Measurements from ENCODE around the gene SLC2A9.

SLC2A9 gene

DNA sequence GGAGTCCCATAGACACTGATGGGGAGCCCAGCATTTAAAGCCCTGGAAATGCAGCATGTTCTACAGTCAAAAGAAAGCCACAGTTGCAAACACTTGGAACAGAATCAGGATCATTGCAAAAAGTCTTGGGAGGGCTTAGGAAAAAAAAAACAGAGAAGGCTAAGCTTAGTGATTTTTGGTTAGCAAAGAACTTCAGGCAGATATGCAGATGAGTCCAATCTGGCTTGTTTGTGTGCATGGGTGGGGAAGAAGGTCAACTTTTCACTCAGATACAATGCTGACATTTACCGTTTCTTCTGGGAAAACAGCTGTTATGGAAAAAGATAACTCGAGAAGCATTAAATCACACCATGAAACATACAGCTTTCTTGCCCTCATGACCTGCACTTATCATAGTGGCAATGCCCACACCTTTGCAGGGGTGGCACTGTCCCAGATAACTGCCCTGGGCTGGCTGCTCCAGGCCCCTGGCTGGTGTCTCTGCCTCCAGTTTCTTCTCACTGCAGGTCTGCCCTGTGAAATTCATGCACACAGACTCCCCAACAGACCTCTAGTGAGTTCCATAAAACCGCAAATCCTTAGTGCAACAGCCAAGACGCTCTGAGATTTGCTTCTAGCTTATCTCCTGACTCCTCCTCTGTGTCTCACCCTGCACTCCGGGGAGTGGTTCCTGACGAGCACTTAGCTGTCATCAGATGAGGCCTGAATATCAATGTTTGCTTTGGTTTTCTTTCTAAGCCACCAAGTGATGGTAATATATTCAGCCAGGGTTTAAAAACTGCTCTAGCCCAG is 140.7 kb downstream of the SLC2A9 start:
- no peak for DNase-seq

DNA sequence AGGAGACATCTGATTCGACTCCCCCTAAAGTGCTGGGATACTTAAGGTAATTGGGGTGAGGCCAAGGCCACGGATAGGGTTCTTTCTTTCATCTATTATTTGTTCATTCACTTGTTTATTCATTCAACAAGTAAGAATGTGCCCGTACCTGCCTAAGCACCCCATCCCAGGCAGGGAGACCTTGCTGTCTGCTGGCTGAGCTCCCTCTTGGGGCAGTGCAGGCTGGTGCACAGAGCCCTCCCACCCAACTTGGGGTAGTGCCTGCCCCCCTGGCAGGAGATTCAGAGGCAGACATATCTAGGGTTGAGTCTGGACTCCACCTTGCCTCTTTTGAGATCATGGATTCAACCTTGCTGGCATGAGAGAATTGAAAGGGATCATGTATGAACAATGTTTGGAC is 144.2 kb downstream of the SLC2A9 start:
- DNase-seq = no peak

DNA sequence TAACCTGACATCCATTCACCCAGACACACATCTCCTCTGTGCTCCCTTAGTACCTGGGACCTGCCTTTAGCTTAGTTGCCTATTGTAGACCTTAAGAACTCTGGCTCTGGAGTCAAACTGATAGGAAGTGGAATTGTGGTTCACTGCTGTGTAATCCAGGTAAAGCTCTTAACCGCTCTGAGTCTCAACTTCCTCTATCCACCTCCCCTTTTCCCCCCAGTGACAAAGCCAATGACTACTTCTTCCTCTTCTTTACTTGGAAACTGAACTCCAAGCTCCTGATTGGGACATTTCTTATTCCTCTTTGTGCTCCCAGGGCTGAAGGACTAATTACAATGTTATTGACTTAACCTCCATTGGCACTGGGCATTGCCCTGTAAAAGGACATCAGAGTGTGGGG is 145.8 kb downstream of the SLC2A9 start:
- no peak for DNase-seq

DNA sequence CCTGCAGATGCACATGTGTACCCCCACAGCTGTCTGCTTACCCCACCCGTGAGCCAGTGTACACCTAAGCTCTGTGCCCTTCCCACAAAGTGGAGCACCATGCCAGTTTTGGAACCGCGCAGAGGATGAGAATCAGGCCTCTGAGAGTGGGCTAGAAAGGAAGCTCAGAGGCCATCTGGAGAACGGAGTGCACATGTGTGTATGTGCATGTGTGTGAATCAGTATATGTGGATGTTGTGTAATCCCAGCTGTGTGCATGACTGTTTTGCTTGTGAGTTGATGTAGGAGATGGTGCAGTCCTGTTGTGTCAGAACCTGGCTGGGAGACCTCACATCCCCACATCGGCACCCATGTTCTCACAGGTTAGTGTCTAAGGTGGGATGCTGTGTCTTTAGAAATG is 146.9 kb downstream of the SLC2A9 start:
- no peak for DNase-seq

DNA sequence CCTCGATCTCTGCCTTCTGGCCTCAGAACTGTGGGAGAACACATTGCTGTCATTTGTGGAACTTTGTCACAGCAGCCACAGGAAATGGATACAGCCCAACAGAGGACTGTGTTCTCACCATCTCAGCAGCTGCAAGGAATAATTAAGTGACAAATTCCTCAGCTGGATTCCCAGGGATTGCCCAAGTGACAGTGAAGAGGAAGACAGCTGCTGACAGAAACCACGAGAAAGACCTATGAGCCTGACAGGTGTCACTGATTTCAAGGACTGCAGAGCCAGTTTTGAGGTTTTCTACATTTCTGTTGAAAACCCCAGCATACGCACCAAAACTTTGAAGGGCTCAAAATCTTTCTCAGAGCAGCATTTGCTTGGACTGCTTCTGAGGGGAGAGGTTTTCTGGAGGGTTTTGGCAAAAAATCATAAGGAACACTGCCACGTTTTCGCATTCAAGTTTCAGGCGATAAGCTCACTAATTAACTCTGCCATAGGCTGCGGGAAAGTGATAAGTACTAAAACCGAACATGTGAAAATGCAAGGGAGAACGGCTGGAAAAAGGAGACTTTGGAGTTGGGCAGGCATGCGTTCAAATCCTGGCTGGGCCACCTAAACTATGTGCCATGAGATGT is 151.0 kb downstream of the SLC2A9 start:
- DNase-seq = no peak

DNA sequence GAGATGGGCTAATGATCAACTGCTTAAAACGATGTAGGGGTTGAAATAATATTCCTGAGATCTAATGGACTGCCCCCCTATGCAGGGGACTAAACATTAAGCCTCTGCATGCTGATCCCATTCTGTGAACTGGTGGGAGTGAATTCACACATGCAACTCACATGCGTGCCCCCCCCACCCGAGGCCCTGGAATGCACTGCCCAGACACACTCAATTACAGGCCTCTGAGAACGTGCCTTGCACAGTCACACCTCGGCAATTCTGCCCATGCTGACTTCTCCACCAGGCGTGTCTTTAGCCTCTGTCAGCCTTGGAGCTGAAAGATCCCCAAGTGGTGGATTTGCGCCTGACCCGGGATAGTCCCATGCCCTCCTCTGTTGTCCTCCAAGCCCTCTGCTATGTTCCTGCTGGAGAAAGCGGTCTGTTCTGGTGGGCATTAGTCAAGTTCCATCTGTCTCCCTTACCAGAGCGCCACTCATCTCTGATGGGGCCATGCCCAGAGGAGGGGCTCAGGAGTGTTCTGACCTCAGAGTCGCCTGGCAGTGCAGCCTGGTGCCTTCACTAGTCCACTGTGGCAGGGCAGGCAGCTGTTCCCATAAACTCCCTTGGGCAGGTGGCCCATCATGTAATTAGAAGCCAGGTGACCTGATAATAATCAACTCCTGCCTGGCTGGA is 153.4 kb downstream of the SLC2A9 start:
- no peak for DNase-seq

DNA sequence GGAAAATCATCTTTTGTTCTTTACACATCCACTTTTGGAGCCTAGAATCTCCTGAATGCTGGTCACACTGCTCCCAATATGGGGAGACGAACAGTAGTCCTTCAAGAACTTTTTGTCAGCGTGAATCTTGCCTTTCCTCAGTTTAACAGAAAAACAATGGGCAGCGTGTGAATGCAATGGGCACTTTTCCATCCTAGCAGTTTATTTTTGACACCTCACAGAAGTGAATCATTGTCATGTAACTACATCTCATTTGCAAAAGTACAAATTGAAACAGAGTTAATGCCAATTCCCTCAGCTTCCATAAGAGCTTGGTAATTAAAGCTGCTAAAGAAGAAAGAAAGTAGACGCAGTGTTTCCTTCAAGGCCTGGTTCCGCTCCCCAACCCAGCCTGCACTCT is 154.4 kb downstream of the SLC2A9 start:
- no peak for DNase-seq

DNA sequence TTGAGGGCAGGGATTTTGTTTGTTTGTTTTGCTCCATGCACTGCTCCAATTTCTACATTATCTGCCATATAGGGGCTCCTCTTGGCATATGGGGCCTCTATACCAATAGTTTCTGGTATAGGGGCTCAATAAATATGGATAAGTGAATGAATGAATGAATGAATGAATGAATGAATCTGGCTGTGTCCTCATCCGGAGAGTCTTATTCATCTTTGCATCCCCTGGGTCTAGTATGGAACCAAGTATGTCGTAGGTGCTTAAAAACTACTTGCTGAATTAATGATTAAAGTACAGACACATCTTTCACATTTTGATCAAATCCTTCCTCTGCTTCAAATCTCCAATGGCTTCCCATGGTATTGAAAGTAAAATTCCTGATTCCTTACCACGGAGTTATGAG is 159.7 kb downstream of the SLC2A9 start:
- DNase-seq = no peak

DNA sequence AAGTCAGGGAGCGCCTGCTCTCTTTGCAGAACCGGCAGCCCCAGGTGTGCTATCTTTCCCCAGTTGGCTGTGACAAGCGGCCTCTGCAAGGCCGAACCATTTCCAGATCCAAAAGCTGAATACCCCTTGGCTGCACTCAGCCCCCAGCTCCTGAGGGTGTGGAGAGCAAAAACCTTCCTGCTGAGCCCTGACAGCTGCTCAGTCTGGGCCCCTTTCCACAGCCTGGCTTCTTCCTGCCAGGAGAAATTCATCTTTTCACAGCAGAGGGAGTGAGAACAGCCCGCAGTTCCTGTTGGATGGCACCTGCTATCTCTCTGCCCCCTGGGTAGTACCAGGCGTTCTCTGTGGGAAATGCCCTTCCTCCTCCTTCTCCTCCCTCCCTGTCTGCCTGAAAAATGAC is 161.5 kb downstream of the SLC2A9 start:
- no peak for DNase-seq

DNA sequence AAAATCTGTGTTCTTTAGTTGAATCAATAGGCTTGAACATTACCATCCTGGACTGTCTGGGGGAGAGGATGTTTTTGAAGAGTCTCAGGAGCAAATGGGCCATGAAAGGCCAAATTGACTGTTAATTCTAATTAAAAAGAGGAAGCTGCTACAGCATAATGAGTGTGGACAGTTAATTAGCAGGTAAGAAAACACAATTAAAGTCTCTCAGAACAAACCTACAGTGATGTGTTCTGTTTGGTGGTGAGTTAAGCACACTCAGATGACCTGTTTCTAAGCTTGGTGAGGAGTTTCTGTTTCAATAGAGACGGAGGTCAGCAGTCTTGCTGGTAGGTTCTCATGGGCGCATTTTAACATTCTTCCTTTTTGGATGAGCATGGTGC is 171.8 kb downstream of the SLC2A9 start:
- DNase-seq = no peak

DNA sequence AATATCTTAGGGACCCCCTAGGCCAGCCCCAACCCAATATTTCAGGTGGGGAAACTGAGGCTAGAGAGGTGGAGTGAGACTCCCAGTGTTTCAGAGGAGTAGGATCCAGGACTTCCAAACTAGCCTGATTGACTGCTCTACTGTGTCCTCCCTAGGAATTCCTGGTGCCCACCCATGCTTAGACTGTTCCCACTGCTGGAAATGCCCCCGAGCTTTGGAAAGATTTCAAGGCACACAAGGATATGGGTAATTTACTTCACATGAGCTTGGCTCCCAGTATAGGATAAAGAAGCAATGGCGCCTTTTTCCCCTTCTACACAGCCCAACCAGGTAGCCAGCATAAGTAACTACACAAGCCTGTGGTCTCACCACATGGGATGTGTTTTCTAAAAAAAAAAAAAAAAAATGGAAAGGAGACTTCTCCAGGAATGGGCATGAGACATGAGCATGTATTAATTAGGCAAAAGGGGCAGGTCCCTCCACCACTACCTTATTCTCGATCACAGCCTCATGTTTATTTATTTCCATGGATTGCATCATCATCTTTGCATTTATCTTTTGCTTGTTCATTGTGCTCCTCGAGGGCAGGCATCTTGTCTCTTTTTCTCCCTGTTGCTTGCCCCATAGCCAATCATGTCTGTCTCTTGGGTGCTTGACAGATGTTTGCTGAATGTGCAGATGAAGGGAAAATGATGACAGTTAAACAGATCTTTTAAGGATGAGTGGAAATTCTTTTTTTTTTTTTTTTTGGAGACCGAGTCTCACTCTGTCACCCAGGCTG is 173.1 kb downstream of the SLC2A9 start:
- DNase-seq = no peak

DNA sequence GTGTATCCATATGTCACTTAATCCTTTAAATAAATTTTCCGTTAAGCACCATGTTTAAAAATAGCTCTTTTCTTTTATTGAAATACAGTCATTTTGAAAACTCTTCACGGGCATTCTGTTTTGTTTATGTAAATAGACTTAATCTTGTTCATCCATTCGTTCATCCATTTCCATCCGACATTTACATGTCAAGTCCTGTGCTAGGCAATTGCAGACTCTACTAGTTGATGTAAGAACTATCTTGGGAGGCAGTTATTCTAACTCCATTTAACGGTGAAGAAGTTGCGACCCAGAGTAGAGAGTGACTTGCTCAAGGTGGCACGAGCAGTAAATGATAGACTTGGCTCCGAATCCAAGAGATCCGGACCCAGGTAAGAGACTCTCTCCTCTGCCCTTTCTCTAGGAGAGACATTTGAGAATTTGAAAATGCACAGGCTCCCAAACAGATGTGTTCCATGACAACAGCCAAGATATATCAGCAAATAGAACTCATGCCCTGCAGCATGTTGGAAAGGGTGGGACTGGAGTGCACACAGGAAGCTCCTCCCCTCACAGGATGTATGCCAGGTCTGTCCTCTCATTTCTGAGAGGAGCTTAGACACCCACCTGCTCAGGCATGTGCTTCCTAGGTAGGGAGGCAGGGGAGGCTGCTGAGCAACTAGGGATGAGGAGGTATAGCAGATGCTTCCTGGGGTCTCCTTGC is 175.4 kb downstream of the SLC2A9 start:
- DNase-seq = no peak

DNA sequence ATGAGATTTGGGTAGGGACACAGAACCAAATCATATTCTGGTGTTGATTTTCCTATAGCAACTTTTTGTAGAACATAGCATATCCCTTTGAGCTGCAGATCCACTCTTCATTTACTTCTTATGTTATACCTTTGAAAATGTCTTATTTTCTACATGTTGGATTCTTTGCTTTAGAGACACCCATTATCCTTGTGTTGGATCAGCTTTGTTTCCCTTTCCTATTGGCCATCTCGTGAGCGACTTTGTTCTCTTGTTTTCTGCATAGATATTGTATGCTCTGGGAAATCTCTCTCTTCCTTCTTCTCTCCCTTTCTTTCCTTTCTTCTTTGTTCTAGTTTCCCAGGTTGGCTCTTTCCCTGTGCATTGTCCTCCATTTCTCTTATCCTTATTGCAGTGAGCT is 180.2 kb downstream of the SLC2A9 start:
- no peak for DNase-seq

DNA sequence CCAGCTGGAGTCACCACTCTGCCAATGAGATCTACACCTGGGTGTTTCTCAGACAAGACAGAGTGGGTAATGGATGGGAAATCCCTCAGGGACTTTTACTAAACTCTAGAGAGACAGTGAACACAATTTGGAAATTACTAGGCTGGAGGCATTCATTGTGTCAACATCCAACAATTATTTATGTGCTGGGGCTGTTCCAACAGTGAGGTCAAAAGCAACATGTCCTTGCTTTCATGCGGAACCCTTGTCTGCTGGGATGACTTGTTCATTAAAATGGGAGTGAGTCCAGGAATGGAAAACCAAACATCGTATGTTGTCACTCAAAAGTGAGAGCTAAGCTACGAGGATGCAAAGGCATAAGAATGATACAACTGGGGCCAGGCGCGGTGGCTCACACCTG is 185.9 kb downstream of the SLC2A9 start:
- no peak for DNase-seq

DNA sequence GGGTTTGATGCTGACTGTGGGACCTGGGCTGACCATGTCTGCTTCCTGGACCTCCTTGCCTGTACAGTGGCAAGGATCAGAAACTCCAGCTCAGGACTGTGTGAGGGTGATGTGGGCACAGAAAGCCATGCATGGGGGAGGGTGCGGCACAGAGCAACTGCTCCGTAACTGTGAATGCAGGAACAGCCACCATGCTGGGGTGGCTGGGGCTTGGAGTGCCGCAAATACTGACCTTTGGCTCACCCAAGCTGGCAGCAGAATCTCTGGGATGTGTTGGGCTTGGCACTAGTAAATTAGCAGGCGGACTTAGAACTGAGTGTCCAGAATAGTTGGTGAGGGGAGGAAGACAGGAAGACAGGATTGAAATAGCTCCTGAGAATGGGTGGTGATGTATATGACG is 187.9 kb downstream of the SLC2A9 start:
- DNase-seq = no peak

DNA sequence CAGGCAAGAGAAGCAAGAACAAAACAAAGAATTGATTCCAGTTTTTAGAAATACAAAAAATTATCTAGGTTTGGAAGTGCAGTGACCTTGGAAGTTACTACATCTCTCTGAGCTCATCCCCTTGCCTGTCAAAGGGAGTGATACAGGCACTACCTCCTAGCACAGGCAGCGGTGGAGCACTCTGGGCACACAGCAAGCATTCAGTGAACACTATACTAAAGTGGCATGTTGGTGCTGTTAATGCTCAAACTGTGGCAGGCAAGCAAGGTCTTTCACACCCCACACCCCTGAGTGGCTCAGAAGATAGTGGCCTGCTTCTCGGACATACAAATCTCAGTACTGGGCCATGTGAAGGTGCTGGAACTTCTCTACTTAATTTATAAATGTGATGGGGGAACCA is 188.7 kb downstream of the SLC2A9 start:
- DNase-seq = no peak

DNA sequence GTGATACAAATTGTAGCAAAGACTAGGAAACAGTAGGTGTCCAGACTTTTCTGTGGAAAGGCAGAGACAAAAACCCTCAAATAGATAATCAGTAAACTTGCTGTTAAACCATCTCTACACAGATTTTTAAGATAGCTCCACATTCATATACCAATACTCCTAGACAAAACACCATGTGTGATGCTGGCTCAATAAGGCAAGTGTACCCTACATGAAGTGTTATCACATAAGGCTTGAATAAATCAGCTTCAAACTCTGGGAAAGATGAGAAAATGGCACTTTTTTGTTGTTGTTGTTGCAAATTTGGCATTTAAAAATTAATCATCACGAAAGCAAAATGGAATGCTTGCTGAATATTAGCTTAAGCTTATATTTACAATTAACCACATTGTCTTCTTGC is 194.7 kb downstream of the SLC2A9 start:
- no peak for DNase-seq

DNA sequence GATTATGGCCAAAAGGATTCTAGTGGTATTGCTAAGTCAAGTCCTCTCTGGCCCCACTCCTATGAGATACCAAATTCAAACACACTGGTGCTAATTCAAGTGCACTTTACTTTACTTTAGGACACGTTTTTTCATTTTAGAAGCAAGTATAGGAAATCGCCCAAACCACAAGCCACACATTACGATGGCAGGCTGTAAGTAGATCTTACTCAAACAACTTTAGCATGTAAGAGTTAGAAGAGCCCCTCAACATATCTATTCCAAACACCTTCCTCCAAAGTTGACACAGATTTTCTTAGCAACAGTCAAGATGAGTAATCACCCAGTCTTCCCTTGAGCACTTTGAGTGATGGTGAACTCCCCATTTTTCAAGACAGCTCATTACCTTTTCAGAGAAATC is 196.2 kb downstream of the SLC2A9 start:
- no peak for DNase-seq

DNA sequence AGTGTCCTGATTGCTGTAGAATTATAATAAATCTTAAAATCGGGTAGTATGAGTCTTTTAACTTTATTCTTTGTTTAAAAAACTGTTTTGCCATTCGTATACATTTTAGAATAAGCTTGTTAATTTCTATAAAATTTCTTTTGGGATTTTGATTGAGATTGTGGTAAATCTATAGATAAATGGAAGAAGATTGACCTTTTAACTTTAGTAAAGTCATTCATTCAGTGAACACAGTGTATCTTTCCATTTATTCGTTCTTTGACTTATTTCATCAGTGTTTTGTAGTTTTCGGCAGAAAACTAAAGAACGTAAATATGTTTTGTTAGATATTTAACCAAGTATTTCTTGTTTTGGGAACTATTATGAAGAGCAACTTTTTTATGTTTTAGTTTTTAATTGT is 201.0 kb downstream of the SLC2A9 start:
- no peak for DNase-seq

DNA sequence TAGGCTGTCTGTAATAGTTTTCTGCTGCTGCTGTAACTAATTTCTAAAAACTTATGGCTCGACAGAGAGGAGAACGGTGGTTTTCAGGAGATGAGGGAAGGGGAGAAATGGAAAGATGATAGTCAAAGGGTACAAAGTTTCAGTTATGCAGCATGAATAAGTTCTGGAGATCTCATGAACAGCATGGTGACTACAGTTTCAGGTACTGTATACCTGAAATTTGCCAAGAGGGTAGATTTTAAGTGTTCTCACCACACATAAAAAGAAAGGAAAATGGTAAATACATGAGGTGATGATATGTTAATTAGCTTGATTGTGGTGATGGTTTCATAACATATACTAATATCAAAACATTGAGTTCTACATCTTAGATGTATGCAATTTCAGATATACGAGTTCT is 205.0 kb downstream of the SLC2A9 start:
- no peak for DNase-seq

DNA sequence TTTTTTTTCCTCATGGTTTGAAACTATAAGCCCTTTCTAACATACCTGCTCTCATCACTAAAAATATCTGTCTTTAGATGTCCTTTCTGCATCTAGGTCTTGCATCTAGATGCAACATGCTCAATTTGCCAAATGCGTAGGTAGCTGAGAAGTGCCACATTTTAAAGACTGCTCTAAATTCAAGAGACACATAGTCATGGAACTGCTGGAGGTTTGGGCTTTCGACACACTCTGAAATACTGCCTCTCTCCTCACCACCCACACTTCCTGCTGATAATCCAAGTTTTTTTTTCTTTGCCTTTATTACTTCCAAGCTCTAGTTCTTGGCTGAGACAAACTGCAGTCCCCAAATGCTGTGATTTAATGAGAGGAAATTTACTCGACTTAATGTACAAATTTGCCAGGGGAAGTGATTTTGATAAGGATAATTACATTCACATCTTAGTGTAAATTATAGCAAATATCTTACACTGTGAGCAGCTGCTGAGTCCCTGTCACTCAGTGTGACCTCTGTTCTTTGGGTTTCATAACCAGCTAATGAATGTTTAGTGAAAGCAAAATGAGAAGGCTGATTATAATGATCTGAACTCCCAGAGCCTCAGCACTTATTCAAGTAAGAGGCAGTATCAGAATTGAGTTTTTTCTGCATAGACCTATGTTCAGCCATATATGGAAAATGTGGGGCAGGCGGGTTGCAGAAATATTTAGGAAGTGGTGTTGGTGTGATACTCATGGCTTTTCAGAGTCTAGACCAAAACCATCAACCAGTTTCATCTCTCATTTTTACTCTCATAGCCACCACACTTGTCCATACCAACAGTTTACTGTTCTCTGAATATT is 208.6 kb downstream of the SLC2A9 start:
- no peak for DNase-seq

DNA sequence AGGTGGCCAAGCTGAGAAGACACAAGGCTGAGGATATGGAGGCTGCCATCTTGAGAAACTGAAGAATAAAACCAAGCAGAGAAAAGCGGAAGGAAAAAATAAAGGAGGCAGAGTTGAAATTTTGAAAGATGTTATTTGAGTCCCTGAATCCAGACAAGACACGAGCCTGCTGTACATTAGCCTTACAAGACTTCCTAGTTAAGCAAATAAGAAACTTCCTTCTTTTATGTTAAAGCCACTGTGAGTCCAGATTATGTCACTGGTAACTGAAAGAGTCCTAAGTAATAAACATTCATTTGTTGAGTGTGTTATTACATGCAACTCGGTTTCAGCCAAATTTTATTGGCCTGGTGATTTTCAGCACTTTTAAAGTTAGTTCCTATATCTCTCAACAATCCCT is 209.5 kb downstream of the SLC2A9 start:
- no peak for DNase-seq
